Ramos (cell line): ENCODE measurements around the gene KIRREL2.

Source experiments
- in situ Hi-C: fragments of 300-500 bp; cut with MboI; formaldehyde crosslinking; loops from one replicate; pipeline ENCODE4 v1.14.3; 2022; ENCODE audit warnings: low sequenced_read_pairs; ENCODE audit not compliant: unreplicated experiment

KIRREL2 gene

GRCh38 chr19:35913589-35913988 is 56.9 kb downstream of the KIRREL2 start:
- in situ Hi-C loops = no loop called here

GRCh38 chr19:35915443-35915842 is 58.7 kb downstream of the KIRREL2 start:
- in situ Hi-C loops = no loop called here
